ENCODE data around the gene VEPH1. TPM values are rescaled to one million over a fixed set of nuclear protein-coding genes. Genes with fewer than 3 reads are reported as not detected.

VEPH1 gene
- total RNA-seq, 1 donor from 2014 or later: not detected

- Mint-ChIP-seq H3K4me1 (ENCODE audit: low read depth) (no peaks in the 10 kb centered on the region), H3K9me3 (no peaks in the 10 kb centered on the region), H3K27me3 (ENCODE audit: insufficient read depth) (peaks cover 16% of the 10 kb centered on the region), H3K36me3 (ENCODE audit: low read depth) (no peaks in the 10 kb centered on the region), H3K27ac (no peak overlapping the region), H3K4me3 (no peak overlapping the region)
- intact Hi-C loops (cut with micrococcal nuclease): no loop called here
- no peak for DNase-seq (ENCODE audit: low spot score)
These were observed 15.1 kb downstream of the VEPH1 start for GRCh38 chr3:157488144-157488543.

- H3K9me3 Mint-ChIP-seq: no peaks in the 10 kb centered on the region
- no peak overlapping the region for H3K27ac Mint-ChIP-seq
- H3K27me3 Mint-ChIP-seq (ENCODE audit: insufficient read depth): peaks cover 22% of the 10 kb centered on the region
- intact Hi-C loops (cut with micrococcal nuclease): no loop called here
- no peaks in the 10 kb centered on the region for H3K36me3 Mint-ChIP-seq (ENCODE audit: low read depth)
- no peaks in the 10 kb centered on the region for H3K4me1 Mint-ChIP-seq (ENCODE audit: low read depth)
- DNase-seq (ENCODE audit: low spot score): no peak
- H3K4me3 Mint-ChIP-seq: no peak overlapping the region
These were observed 15.9 kb downstream of the VEPH1 start for GRCh38 chr3:157487339-157487738.

GRCh38 chr3:157479464-157480243 lies 23.6 kb downstream of the VEPH1 start:
- no peaks in the 10 kb centered on the region for H3K4me1 Mint-ChIP-seq (ENCODE audit: low read depth)
- no peaks in the 10 kb centered on the region for H3K9me3 Mint-ChIP-seq
- peaks cover 7% of the 10 kb centered on the region for H3K27me3 Mint-ChIP-seq (ENCODE audit: insufficient read depth)
- no peak for DNase-seq (ENCODE audit: low spot score)
- intact Hi-C loops (cut with micrococcal nuclease): no loop called here
- no peak overlapping the region for H3K4me3 Mint-ChIP-seq
- no peak overlapping the region for H3K27ac Mint-ChIP-seq
- no peaks in the 10 kb centered on the region for H3K36me3 Mint-ChIP-seq (ENCODE audit: low read depth)

- Mint-ChIP-seq H3K27me3 (ENCODE audit: insufficient read depth) (no peaks in the 10 kb centered on the region), H3K36me3 (ENCODE audit: low read depth) (no peaks in the 10 kb centered on the region)
- DNase-seq (ENCODE audit: low spot score): no peak
These were observed 25.8 kb downstream of the VEPH1 start for GRCh38 chr3:157477441-157477840.

GRCh38 chr3:157475921-157476414 lies 27.2 kb downstream of the VEPH1 start:
- intact Hi-C loops (cut with micrococcal nuclease): no loop called here
- H3K9me3 Mint-ChIP-seq: no peaks in the 10 kb centered on the region
- no peak overlapping the region for H3K4me3 Mint-ChIP-seq

More at GRCh38 chr3:157477441-157477840, 25.8 kb downstream of the VEPH1 start:
- intact Hi-C loops (cut with micrococcal nuclease): no loop called here
- no peaks in the 10 kb centered on the region for H3K4me1 Mint-ChIP-seq (ENCODE audit: low read depth)
- no peak overlapping the region for H3K4me3 Mint-ChIP-seq
- no peak overlapping the region for H3K27ac Mint-ChIP-seq
- H3K9me3 Mint-ChIP-seq: no peaks in the 10 kb centered on the region

GRCh38 chr3:157472648-157473047 lies 30.6 kb downstream of the VEPH1 start:
- Mint-ChIP-seq H3K27ac (no peak overlapping the region), H3K9me3 (no peaks in the 10 kb centered on the region), H3K4me3 (no peak overlapping the region), H3K4me1 (ENCODE audit: low read depth) (no peaks in the 10 kb centered on the region), H3K27me3 (ENCODE audit: insufficient read depth) (peaks cover 7% of the 10 kb centered on the region), H3K36me3 (ENCODE audit: low read depth) (no peaks in the 10 kb centered on the region)
- intact Hi-C loops (cut with micrococcal nuclease): no loop called here
- DNase-seq (ENCODE audit: low spot score): no peak

More at GRCh38 chr3:157475921-157476414, 27.2 kb downstream of the VEPH1 start:
- H3K4me1 Mint-ChIP-seq (ENCODE audit: low read depth): no peaks in the 10 kb centered on the region
- no peak overlapping the region for H3K27ac Mint-ChIP-seq
- H3K27me3 Mint-ChIP-seq (ENCODE audit: insufficient read depth): no peaks in the 10 kb centered on the region
- DNase-seq (ENCODE audit: low spot score): no peak
- H3K36me3 Mint-ChIP-seq (ENCODE audit: low read depth): no peaks in the 10 kb centered on the region

- no peak for DNase-seq (ENCODE audit: low spot score)
- intact Hi-C loops (cut with micrococcal nuclease): no loop called here
- Mint-ChIP-seq H3K27me3 (ENCODE audit: insufficient read depth) (peaks cover 7% of the 10 kb centered on the region), H3K27ac (no peak overlapping the region), H3K4me3 (no peak overlapping the region), H3K4me1 (ENCODE audit: low read depth) (no peaks in the 10 kb centered on the region), H3K36me3 (ENCODE audit: low read depth) (no peaks in the 10 kb centered on the region), H3K9me3 (no peaks in the 10 kb centered on the region)
These were observed 32.2 kb downstream of the VEPH1 start for GRCh38 chr3:157471064-157471463.

DNA sequence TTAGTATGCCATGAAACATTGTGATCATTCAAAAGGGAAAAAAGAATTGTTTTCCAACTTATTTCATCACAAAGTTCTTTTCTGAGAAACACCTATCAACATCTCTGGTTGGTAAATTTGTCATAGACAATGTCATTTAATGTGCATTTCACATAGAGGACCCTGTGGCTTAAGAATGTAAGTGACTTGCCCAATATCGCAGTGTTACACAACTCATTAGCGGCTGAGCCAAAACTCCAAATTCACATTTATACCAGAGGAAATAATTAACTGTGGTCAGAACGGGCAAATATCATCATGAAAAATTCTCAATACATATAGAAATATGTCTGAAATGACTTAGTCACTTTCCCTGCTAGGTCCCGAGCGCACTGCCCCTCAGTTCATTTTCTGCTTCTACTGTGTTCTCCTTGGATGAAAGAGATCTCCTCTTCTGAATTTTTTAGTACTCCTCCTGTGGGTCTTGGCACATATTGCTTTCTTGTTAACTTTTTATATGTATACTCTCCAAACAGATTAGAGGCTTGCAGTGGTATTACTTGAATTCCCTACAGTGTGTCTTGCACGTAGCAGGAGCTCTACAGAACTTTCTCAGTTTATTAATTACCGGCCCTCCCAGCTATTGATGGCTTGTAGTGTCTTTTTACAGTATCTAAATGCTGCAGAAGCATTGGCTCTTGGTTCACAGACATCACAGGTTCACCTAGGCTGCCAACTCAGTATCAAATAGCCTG lies 33.5 kb downstream of the VEPH1 start:
- Mint-ChIP-seq H3K4me1 (ENCODE audit: low read depth) (no peaks in the 10 kb centered on the region), H3K36me3 (ENCODE audit: low read depth) (no peaks in the 10 kb centered on the region), H3K27me3 (ENCODE audit: insufficient read depth) (peaks cover 7% of the 10 kb centered on the region), H3K27ac (no peak overlapping the region), H3K4me3 (no peak overlapping the region), H3K9me3 (no peaks in the 10 kb centered on the region)
- DNase-seq (ENCODE audit: low spot score): no peak
- intact Hi-C loops (cut with micrococcal nuclease): no loop called here

GRCh38 chr3:157467200-157467599 lies 36.0 kb downstream of the VEPH1 start:
- H3K4me3 Mint-ChIP-seq: no peak overlapping the region
- no peaks in the 10 kb centered on the region for H3K4me1 Mint-ChIP-seq (ENCODE audit: low read depth)
- H3K9me3 Mint-ChIP-seq: no peaks in the 10 kb centered on the region
- DNase-seq (ENCODE audit: low spot score): no peak
- no peaks in the 10 kb centered on the region for H3K36me3 Mint-ChIP-seq (ENCODE audit: low read depth)
- peaks cover 7% of the 10 kb centered on the region for H3K27me3 Mint-ChIP-seq (ENCODE audit: insufficient read depth)
- intact Hi-C loops (cut with micrococcal nuclease): no loop called here
- no peak overlapping the region for H3K27ac Mint-ChIP-seq

- Mint-ChIP-seq H3K36me3 (ENCODE audit: low read depth) (no peaks in the 10 kb centered on the region), H3K27ac (no peak overlapping the region), H3K4me1 (ENCODE audit: low read depth) (no peaks in the 10 kb centered on the region), H3K27me3 (ENCODE audit: insufficient read depth) (peaks cover 7% of the 10 kb centered on the region), H3K4me3 (no peak overlapping the region), H3K9me3 (no peaks in the 10 kb centered on the region)
- DNase-seq (ENCODE audit: low spot score): no peak
- intact Hi-C loops (cut with micrococcal nuclease): no loop called here
These were observed 37.5 kb downstream of the VEPH1 start for GRCh38 chr3:157465741-157466140.

GRCh38 chr3:157464321-157464720 lies 38.9 kb downstream of the VEPH1 start:
- DNase-seq (ENCODE audit: low spot score): no peak
- H3K9me3 Mint-ChIP-seq: no peaks in the 10 kb centered on the region
- no peak overlapping the region for H3K27ac Mint-ChIP-seq
- intact Hi-C loops (cut with micrococcal nuclease): no loop called here
- H3K4me1 Mint-ChIP-seq (ENCODE audit: low read depth): no peaks in the 10 kb centered on the region
- H3K36me3 Mint-ChIP-seq (ENCODE audit: low read depth): no peaks in the 10 kb centered on the region
- no peak overlapping the region for H3K4me3 Mint-ChIP-seq
- peaks cover 7% of the 10 kb centered on the region for H3K27me3 Mint-ChIP-seq (ENCODE audit: insufficient read depth)

- H3K4me1 Mint-ChIP-seq (ENCODE audit: low read depth): no peaks in the 10 kb centered on the region
- H3K4me3 Mint-ChIP-seq: no peak overlapping the region
- intact Hi-C loops (cut with micrococcal nuclease): no loop called here
- no peaks in the 10 kb centered on the region for H3K36me3 Mint-ChIP-seq (ENCODE audit: low read depth)
- DNase-seq (ENCODE audit: low spot score): no peak
- no peak overlapping the region for H3K27ac Mint-ChIP-seq
- no peaks in the 10 kb centered on the region for H3K9me3 Mint-ChIP-seq
- peaks cover 1% of the 10 kb centered on the region for H3K27me3 Mint-ChIP-seq (ENCODE audit: insufficient read depth)
These were observed 39.4 kb downstream of the VEPH1 start for GRCh38 chr3:157463816-157464215.

- intact Hi-C loops (cut with micrococcal nuclease): no loop called here
- no peak overlapping the region for H3K4me3 Mint-ChIP-seq
These were observed 43.0 kb downstream of the VEPH1 start for GRCh38 chr3:157460253-157460652.

More at GRCh38 chr3:157460253-157460652, 43.0 kb downstream of the VEPH1 start:
- Mint-ChIP-seq H3K9me3 (no peaks in the 10 kb centered on the region), H3K4me1 (ENCODE audit: low read depth) (no peaks in the 10 kb centered on the region), H3K36me3 (ENCODE audit: low read depth) (no peaks in the 10 kb centered on the region), H3K27me3 (ENCODE audit: insufficient read depth) (peaks cover 7% of the 10 kb centered on the region), H3K27ac (no peak overlapping the region)
- no peak for DNase-seq (ENCODE audit: low spot score)
